Measurements from ENCODE around the gene LACC1.

The LACC1 gene

GRCh38 chr13:43879755-43880181 is at the start of gene LACC1:
Gene LACC1 (plus strand): TSS chr13:43879904. CDS start chr13:43880986, 1,082 bp downstream.
- in situ Hi-C loops (cut with HindIII; ENCODE audit: low sequenced_read_pairs), result no loop called here

DNA sequence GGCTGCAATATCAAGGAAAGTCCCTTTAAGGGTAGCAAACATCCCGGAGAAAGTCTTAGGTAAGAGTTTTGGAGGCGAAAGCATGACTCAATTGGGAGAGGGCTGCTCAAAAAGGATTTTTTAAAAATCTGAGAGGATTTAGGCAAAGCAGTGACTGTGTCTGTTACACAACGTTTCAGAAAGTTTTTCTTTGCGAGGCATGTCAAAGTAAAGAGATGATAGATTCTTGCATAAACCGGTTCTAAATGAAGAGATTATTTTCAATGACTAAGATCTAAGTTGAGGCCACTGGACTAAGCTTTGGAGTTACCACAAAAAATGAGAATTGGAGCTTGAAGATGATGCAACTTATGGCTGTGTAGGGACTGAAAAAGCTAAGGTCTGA is 49.2 kb upstream of the LACC1 start:
- in situ Hi-C loops (cut with HindIII; ENCODE audit: low sequenced_read_pairs), result no loop called here

GRCh38 chr13:43831088-43831487 is 48.6 kb upstream of the LACC1 start:
- in situ Hi-C loops (cut with HindIII; ENCODE audit: low sequenced_read_pairs), result no loop called here

GRCh38 chr13:43835701-43836100 is 44.0 kb upstream of the LACC1 start:
- in situ Hi-C loops (cut with HindIII; ENCODE audit: low sequenced_read_pairs), result no loop called here

DNA sequence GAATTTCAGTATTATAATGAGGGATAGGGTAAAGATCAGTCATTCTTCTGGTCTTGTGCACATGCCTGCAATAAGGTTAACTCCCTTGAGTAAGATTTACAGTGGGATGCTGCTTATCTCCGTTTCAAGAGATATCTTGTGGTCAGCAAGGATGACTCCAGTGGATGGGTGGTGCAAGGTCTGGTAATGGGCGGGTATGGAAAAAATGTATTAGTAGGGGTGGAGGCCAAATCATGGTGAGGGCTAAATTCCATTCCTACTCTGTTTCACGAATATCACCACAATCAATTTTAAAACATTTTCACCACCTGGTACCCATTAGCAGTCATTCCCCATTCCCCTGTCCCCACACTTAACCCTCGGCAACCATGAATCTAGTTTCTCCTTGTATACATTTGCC is 40.8 kb upstream of the LACC1 start:
- in situ Hi-C loops (cut with HindIII; ENCODE audit: low sequenced_read_pairs), result no loop called here

GRCh38 chr13:43846496-43847158 is 33.1 kb upstream of the LACC1 start:
- in situ Hi-C loops (cut with HindIII; ENCODE audit: low sequenced_read_pairs), result no loop called here

- in situ Hi-C loops (cut with HindIII; ENCODE audit: low sequenced_read_pairs), result no loop called here
These were observed 31.6 kb upstream of the LACC1 start for GRCh38 chr13:43848001-43848649.

- in situ Hi-C loops (cut with HindIII; ENCODE audit: low sequenced_read_pairs), result no loop called here
These were observed 28.8 kb upstream of the LACC1 start for GRCh38 chr13:43850873-43851272.

- in situ Hi-C loops (cut with HindIII; ENCODE audit: low sequenced_read_pairs), result no loop called here
These were observed 26.7 kb upstream of the LACC1 start for GRCh38 chr13:43852923-43853404.

DNA sequence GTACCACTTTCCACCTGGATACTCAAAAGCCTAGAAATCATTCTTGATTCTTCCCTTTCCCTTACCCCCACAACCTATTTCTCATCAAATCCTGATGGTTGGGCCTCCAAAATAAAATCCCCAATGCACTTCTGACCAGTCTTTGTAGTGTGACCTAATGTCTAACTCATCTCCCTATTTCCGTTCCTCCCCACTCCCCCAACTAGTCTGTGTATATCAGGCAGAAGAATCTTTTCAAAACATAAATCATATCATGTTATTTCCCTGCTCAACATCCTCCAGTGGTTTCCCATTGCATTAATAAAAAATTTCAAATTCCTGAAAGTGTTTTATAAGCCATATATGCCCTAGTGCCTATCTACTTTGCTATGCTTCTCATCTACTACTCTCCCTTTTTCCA is 17.8 kb upstream of the LACC1 start:
- in situ Hi-C loops (cut with HindIII; ENCODE audit: low sequenced_read_pairs), result no loop called here

DNA sequence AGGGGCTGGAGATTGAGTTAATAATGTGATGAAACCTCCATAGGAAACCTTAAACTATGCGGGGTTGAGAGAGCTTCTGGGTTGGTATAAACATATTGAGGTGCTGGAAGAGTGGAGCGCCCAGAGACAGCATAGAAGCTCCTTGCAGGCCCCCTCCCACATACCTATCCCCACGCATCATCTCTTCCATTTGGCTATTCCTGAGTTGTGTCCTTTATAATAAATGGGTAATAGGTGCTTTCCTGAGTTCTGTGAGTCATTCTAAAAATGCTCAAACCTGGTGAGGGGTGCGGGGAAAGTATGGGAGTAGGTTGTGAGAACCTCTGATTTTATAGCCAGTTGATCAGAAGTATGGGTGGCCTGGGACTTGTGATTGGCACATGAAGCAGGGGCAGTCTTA is 14.8 kb upstream of the LACC1 start:
- in situ Hi-C loops (cut with HindIII; ENCODE audit: low sequenced_read_pairs), result no loop called here

GRCh38 chr13:43865892-43866291 is 13.8 kb upstream of the LACC1 start:
- in situ Hi-C loops (cut with HindIII; ENCODE audit: low sequenced_read_pairs), result no loop called here

DNA sequence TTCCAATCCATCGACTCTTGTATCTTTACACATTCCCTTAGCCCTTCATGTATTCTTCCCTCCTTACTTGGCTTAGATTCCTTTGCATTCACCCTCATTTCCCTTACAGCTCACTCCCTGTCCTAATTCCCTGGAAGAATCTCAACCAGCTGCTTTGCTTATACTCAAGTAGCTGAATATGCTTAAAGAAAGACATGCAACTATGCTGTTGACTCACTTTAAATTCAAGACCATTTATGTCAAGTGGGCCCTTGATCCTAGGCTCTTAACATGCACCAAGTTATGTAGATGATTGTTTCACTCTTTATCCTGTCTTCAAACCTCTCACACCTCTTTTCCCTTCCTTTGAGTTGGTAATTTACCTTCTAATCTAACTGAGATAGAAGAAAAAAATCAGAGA is 7.5 kb upstream of the LACC1 start:
- in situ Hi-C loops (cut with HindIII; ENCODE audit: low sequenced_read_pairs), result no loop called here

DNA sequence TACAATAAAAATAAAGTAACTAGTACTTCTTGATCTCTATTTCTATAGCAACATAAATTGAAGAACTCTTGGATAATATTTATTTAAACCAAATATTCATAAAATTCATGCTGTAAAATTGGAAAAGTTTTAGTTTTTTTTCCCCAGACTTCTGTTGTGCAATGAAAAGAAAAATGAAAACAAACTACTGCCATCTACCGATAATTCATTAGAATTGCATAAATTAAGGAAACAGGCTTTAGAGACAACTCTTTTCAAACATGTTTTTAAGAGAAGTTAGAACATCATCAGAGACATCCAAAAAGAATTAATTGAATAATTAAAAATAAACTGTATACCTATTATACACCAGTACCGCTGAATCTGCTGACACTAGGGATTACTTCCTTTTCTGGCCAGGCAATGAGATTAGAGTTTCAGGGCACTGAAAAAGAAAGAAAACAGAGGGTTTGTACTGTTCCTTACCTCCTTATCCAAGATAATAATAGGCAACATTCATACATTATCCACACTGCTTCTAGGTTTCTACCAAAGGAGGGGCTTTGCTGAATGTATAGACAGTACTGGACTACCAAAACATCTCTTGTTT is 5.1 kb upstream of the LACC1 start:
- in situ Hi-C loops (cut with HindIII; ENCODE audit: low sequenced_read_pairs), result no loop called here

DNA sequence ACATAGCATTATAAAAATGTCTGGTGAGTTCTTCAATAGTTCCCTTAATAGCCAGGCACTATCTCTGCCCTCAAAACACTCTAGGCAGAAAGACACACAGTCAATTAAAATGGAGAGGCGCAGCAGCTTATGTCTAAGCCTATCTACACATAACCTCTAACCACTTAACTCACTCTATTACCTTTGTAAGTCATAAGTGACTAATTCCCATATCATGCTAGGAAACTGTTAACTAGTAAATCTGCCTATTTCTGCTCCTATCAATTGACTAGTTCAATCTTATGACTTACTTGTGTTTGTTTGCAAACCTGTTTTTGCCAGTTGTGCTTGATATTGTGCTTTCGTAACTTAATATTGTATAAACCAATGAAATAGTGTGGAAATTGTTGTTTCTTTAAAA is 3.3 kb upstream of the LACC1 start:
- in situ Hi-C loops (cut with HindIII; ENCODE audit: low sequenced_read_pairs), result no loop called here

GRCh38 chr13:43877326-43877725 is 2.4 kb upstream of the LACC1 start:
- in situ Hi-C loops (cut with HindIII; ENCODE audit: low sequenced_read_pairs), result no loop called here

- in situ Hi-C loops (cut with HindIII; ENCODE audit: low sequenced_read_pairs), result no loop called here
These were observed 1.9 kb upstream of the LACC1 start for GRCh38 chr13:43877766-43878165.

DNA sequence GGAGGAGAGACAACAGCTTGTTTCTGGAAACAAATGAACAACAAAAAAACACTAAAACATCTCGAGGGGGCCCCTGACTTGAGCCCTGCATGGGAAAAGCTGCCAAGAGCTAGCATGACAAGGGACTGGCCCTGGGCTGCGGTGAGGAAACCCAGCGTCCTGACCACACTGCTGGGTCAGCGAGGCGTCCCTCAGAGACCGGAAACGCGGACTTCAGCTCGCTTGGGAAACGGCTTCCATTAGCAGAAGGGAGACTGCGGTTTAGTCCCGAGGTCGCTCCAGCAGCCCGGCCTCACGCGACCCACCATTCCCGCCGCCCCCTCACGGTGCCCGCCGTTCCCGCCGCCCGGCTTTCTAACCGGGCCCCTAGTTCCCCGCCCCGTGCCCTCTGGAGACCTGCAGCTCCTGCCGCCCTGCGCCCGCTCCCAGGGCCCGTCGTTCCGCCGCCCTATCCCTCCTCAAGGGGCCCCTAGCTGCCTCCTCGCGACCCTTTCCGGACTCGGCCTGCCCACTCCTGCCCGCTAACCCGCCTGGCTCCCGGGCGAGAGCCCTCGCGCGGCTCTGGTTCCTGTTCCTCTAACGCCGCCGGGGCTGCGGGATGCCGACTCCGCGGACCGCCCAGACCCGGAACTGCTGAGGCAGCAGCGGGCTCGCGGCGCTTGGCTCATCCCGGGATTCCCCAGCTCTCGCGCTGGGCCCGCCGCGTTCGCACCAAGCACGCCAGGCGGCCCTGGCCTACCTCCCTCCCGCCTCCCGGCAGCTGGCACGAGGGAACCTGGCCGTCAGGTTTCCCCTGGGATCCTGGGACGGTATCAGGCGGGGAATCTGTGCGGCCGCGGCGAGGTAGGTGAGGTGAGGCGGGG is 581 bp upstream of the LACC1 start, which contains the start of gene CCDC122:
Gene CCDC122 (minus strand): TSS at position 849 of the 863 bp plus-strand sequence. CDS start 10,364 bp downstream, outside the sequence.
- in situ Hi-C loops (cut with HindIII; ENCODE audit: low sequenced_read_pairs), result no loop called here

GRCh38 chr13:43880214-43880855 is 631 bp downstream of the LACC1 start:
- in situ Hi-C loops (cut with HindIII; ENCODE audit: low sequenced_read_pairs), result no loop called here

GRCh38 chr13:43880926-43881325 is 1.2 kb downstream of the LACC1 start:
- in situ Hi-C loops (cut with HindIII; ENCODE audit: low sequenced_read_pairs), result no loop called here

GRCh38 chr13:43881580-43881979 is 1.9 kb downstream of the LACC1 start:
- in situ Hi-C loops (cut with HindIII; ENCODE audit: low sequenced_read_pairs), result no loop called here
